ENCODE data around the gene PLA2R1. TPM values are rescaled to one million over a fixed set of nuclear protein-coding genes. Genes with fewer than 3 reads are reported as not detected.
"Not testable (repeated sequence)": the region's sequence is repeated elsewhere in the genome, so short reads cannot be mapped to it uniquely, and the experiment has no call there.

Gene PLA2R1
- total RNA-seq, 1 donor from 2014 or later, result not detected

DNA sequence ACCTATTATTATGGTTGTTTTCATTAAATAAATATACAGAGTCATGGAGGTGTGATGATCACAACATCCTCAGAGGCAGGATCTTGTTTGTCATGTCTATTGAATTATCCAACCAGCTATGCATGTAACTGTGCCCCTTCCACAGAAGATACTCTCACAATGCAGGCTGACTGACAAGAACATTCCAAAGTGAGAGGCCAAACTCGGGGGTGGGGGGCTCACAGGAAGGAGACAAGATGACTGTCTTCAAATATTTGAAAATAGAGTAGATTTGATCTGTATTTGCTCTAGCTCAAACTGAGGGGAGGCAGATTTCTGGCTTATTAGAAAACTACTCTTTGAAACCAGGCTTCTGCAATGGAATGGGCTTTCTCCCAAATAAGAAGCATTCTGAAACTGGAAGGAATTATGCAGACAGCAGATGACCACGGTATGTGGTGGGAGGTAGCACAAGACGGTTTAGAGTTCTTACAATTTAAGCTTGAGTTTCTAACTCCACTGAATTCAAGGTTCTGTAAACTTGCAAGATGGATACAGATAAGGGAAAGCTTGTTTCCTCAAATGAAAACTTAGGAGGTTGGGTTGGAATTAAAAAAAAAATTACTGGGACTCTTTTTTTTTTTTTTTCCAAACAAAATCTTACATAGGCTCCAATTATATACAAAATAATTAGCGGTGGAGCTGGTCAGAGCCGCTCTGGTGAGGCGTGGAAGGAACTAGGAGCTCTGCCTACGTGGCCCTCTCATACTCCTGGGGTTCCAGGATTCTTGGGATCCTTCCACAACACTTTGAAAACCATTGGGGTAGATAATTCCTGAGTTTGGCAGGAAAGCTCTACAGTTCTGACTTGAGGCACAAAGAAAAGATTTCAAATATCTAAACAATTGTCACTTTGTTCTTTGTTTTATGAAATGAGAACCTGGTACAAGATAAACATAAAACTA is 79.3 kb downstream of the PLA2R1 start:
- no peaks in the 10 kb centered on the region for H3K27me3 Mint-ChIP-seq (ENCODE audit: insufficient read depth)
- no peaks in the 10 kb centered on the region for H3K36me3 Mint-ChIP-seq (ENCODE audit: low read depth)
- intact Hi-C loops (cut with micrococcal nuclease), result no loop called here
- no peaks in the 10 kb centered on the region for H3K9me3 Mint-ChIP-seq
- no peak for DNase-seq (ENCODE audit: low spot score)
- H3K27ac Mint-ChIP-seq, result no peak overlapping the region
- no peak overlapping the region for H3K4me3 Mint-ChIP-seq
- H3K4me1 Mint-ChIP-seq (ENCODE audit: low read depth), result no peaks in the 10 kb centered on the region

DNA sequence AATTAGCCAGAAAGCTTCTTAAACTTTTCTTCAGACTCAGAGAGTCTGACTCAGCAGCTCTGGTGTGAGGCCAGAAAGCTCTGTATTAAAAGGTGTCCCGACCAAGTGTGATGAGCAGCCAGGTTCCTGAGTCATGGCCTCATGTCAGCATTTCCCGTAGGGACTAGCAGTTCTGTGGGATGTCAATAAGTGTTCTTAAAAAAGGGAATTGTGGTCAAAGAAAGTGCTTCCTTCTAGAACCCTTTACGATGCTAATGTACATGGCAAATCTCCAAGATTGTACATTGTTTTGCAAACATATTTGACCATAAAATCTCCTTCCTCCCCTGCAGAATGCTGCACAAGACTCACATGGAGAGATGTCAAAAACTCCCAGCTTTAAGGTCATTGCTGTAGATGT is 80.1 kb downstream of the PLA2R1 start:
- H3K9me3 Mint-ChIP-seq, result no peaks in the 10 kb centered on the region
- H3K27me3 Mint-ChIP-seq (ENCODE audit: insufficient read depth), result no peaks in the 10 kb centered on the region
- intact Hi-C loops (cut with micrococcal nuclease), result no loop called here
- no peaks in the 10 kb centered on the region for H3K4me1 Mint-ChIP-seq (ENCODE audit: low read depth)
- no peak overlapping the region for H3K4me3 Mint-ChIP-seq
- DNase-seq (ENCODE audit: low spot score), result no peak
- no peaks in the 10 kb centered on the region for H3K36me3 Mint-ChIP-seq (ENCODE audit: low read depth)
- no peak overlapping the region for H3K27ac Mint-ChIP-seq

GRCh38 chr2:159976527-159977160 is 85.8 kb downstream of the PLA2R1 start:
- no peak overlapping the region for H3K27ac Mint-ChIP-seq
- no peak for DNase-seq (ENCODE audit: low spot score)
- H3K4me1 Mint-ChIP-seq (ENCODE audit: low read depth), result no peaks in the 10 kb centered on the region
- intact Hi-C loops (cut with micrococcal nuclease), result no loop called here
- peaks cover 9% of the 10 kb centered on the region for H3K27me3 Mint-ChIP-seq (ENCODE audit: insufficient read depth)
- H3K36me3 Mint-ChIP-seq (ENCODE audit: low read depth), result no peaks in the 10 kb centered on the region
- no peak overlapping the region for H3K4me3 Mint-ChIP-seq
- no peaks in the 10 kb centered on the region for H3K9me3 Mint-ChIP-seq

- Mint-ChIP-seq H3K36me3 (ENCODE audit: low read depth) (no peaks in the 10 kb centered on the region), H3K4me3 (no peak overlapping the region), H3K4me1 (ENCODE audit: low read depth) (no peaks in the 10 kb centered on the region), H3K27ac (no peak overlapping the region), H3K9me3 (no peaks in the 10 kb centered on the region), H3K27me3 (ENCODE audit: insufficient read depth) (peaks cover 9% of the 10 kb centered on the region)
- intact Hi-C loops (cut with micrococcal nuclease), result no loop called here
- DNase-seq (ENCODE audit: low spot score), result no peak
Measured at GRCh38 chr2:159973325-159973724, 89.1 kb downstream of the PLA2R1 start.

GRCh38 chr2:159971365-159972152 is 90.9 kb downstream of the PLA2R1 start:
- intact Hi-C loops (cut with micrococcal nuclease), result no loop called here
- DNase-seq (ENCODE audit: low spot score), result no peak
- H3K36me3 Mint-ChIP-seq (ENCODE audit: low read depth), result no peaks in the 10 kb centered on the region
- no peaks in the 10 kb centered on the region for H3K4me1 Mint-ChIP-seq (ENCODE audit: low read depth)
- no peaks in the 10 kb centered on the region for H3K9me3 Mint-ChIP-seq
- H3K4me3 Mint-ChIP-seq, result no peak overlapping the region
- no peak overlapping the region for H3K27ac Mint-ChIP-seq
- peaks cover 9% of the 10 kb centered on the region for H3K27me3 Mint-ChIP-seq (ENCODE audit: insufficient read depth)

- H3K27me3 Mint-ChIP-seq (ENCODE audit: insufficient read depth); H3K27ac Mint-ChIP-seq; H3K36me3 Mint-ChIP-seq (ENCODE audit: low read depth); H3K4me1 Mint-ChIP-seq (ENCODE audit: low read depth); DNase-seq (ENCODE audit: low spot score); H3K9me3 Mint-ChIP-seq; H3K4me3 Mint-ChIP-seq; intact Hi-C loops (cut with micrococcal nuclease): not testable (repeated sequence)
Measured at GRCh38 chr2:159970548-159970947, 91.9 kb downstream of the PLA2R1 start.

DNA sequence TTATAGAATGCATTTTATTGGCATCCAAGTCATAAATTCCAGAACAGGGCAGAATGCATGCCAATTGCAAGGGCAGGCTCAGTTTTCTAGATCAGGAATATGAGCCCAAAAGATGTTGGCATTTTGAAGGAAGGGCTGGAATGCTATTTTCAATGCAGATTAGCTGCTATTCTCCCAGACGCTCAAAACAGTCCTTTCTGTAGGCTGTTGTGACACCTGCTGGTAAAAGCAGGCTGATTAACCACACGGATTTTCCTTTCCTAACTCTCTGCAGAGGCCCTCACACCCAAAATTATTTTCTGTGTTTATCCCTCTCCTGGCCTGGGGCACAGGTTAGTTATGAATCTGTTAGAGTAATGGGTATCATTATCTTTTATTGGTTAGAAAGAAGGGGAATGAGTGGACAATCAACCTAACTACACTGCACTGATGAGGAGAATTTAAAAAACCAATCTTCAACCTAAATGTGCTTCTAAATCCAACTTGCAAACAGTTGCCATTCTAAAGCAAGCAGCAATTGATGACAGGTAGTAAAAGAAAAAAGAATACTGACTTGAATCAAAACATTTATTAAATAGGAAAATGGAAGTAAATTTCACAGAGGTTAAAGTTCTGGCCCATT is 94.0 kb downstream of the PLA2R1 start:
- Mint-ChIP-seq H3K27me3 (ENCODE audit: insufficient read depth) (peaks cover 2% of the 10 kb centered on the region), H3K9me3 (no peaks in the 10 kb centered on the region), H3K27ac (no peak overlapping the region), H3K4me3 (no peak overlapping the region), H3K4me1 (ENCODE audit: low read depth) (no peaks in the 10 kb centered on the region), H3K36me3 (ENCODE audit: low read depth) (no peaks in the 10 kb centered on the region)
- no peak for DNase-seq (ENCODE audit: low spot score)
- intact Hi-C loops (cut with micrococcal nuclease), result loop anchor here (1.0 to 2.0 kb wide), 2 partner anchors 850 to 1067 kb away; no protein-coding TSS in a partner anchor

DNA sequence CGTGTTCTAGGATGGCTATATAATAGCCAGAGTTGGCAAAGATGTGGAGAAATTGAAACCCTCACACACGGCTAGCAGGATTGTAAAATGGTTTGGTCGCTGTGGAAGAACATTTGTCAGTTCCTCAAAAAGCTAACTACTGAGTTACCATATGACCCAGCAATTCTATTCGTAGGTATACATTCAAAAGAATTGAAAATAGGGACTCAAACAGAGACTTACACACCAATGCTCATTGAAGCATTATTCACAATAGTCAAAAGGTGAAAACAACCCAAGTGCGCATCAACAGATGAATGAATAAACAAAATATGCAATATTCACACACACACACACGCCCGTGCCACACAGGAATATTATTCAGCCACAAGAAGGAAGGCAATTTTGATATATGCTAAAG is 98.7 kb downstream of the PLA2R1 start:
- Mint-ChIP-seq H3K4me1 (ENCODE audit: low read depth) (peaks cover 8% of the 10 kb centered on the region), H3K4me3 (no peak overlapping the region), H3K9me3 (no peaks in the 10 kb centered on the region), H3K27ac (no peak overlapping the region), H3K27me3 (ENCODE audit: insufficient read depth) (peaks cover 2% of the 10 kb centered on the region), H3K36me3 (ENCODE audit: low read depth) (no peaks in the 10 kb centered on the region)
- intact Hi-C loops (cut with micrococcal nuclease), result loop anchor here (5.0 kb wide), 1 partner anchor 56 kb away; no protein-coding TSS in a partner anchor
- no peak for DNase-seq (ENCODE audit: low spot score)

- H3K9me3 Mint-ChIP-seq; H3K36me3 Mint-ChIP-seq (ENCODE audit: low read depth); DNase-seq (ENCODE audit: low spot score); H3K4me1 Mint-ChIP-seq (ENCODE audit: low read depth); H3K27ac Mint-ChIP-seq; H3K4me3 Mint-ChIP-seq; H3K27me3 Mint-ChIP-seq (ENCODE audit: insufficient read depth): not testable (repeated sequence)
- intact Hi-C loops (cut with micrococcal nuclease), result loop anchor here (5.0 kb wide), 1 partner anchor 55 kb away; no protein-coding TSS in a partner anchor
Measured at GRCh38 chr2:159962513-159962912, 99.9 kb downstream of the PLA2R1 start.

GRCh38 chr2:159961451-159961850 is 101.0 kb downstream of the PLA2R1 start:
- Mint-ChIP-seq H3K9me3 (no peaks in the 10 kb centered on the region), H3K4me3 (no peak overlapping the region), H3K27ac (no peak overlapping the region), H3K4me1 (ENCODE audit: low read depth) (peaks cover 8% of the 10 kb centered on the region), H3K36me3 (ENCODE audit: low read depth) (peaks cover 1% of the 10 kb centered on the region), H3K27me3 (ENCODE audit: insufficient read depth) (peaks cover 4% of the 10 kb centered on the region)
- DNase-seq (ENCODE audit: low spot score), result no peak
- intact Hi-C loops (cut with micrococcal nuclease), result loop anchor here (5.0 kb wide), 1 partner anchor 54 kb away; no protein-coding TSS in a partner anchor

- Mint-ChIP-seq H3K27me3 (ENCODE audit: insufficient read depth) (peaks cover 4% of the 10 kb centered on the region), H3K27ac (no peak overlapping the region), H3K4me1 (ENCODE audit: low read depth) (peaks cover 8% of the 10 kb centered on the region), H3K9me3 (no peaks in the 10 kb centered on the region), H3K4me3 (no peak overlapping the region), H3K36me3 (ENCODE audit: low read depth) (peaks cover 1% of the 10 kb centered on the region)
- DNase-seq (ENCODE audit: low spot score), result no peak
- intact Hi-C loops (cut with micrococcal nuclease), result loop anchor here (5.0 kb wide), 1 partner anchor 54 kb away; no protein-coding TSS in a partner anchor
Measured at GRCh38 chr2:159961037-159961436, 101.4 kb downstream of the PLA2R1 start.

DNA sequence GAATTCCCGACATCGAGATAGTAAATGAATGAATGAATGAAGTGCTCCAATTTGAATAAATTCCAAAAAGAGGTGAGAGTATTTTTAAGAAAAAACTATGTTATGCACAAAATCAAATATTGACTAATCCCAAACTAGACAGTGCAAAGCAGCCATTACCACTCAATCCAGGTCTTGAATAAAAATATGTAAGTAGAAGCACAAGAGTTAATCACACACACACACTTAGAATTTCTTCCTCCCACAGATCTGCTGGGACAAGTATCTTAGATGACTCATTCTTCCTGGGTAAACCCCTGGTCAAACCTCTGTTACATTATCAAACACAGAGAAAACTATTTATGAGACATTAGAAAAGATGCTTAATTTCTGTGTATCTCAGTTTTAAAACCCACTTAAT is 102.0 kb downstream of the PLA2R1 start:
- DNase-seq (ENCODE audit: low spot score), result no peak
- H3K4me1 Mint-ChIP-seq (ENCODE audit: low read depth), result peaks cover 8% of the 10 kb centered on the region
- H3K27ac Mint-ChIP-seq, result no peak overlapping the region
- H3K36me3 Mint-ChIP-seq (ENCODE audit: low read depth), result peaks cover 1% of the 10 kb centered on the region
- H3K27me3 Mint-ChIP-seq (ENCODE audit: insufficient read depth), result peaks cover 4% of the 10 kb centered on the region
- no peaks in the 10 kb centered on the region for H3K9me3 Mint-ChIP-seq
- H3K4me3 Mint-ChIP-seq, result no peak overlapping the region
- intact Hi-C loops (cut with micrococcal nuclease), result loop anchor here (1.0 to 5.0 kb wide), 2 partner anchors 53 to 81 kb away; no protein-coding TSS in a partner anchor

Measured in activated T-helper 1 cell treated with anti-CD3 and anti-CD28 coated beads, Interleukin-12 subunit alpha, Interleukin-12 subunit beta, Interleukin-2, Interleukin-4 antibody, amounts not matched to agents 30 ng/mL and 10 ng/mL and 1 ng/mL, durations not matched to agents 14 hours and 24 hours and 36 hours (primary cell).